B cell (primary cell): ENCODE results near the gene TOP3B. TPM values are rescaled to one million over a fixed set of nuclear protein-coding genes. Genes with fewer than 3 reads are reported as not detected.

Experiments
- ATAC-seq: fragments of 200-7000 bp; cut with Tn5 transposase; one replicate; pipeline ENCODE4 v1.10.0; 2021; ENCODE audit warnings: low read depth, mild to moderate bottlenecking, moderate number of reproducible peaks, moderate library complexity
- CTCF ChIA-PET: fragments of 350-600 bp; sonication (Branson Sonifier 250); formaldehyde crosslinking; loops from one replicate; lab custom pipeline; 2021; ENCODE audit warnings: antibody characterized with exemption, inconsistent platforms; lab: Charles Lee
- POLR2A ChIA-PET: fragments of 350-600 bp; sonication (Branson Sonifier 250); formaldehyde crosslinking; loops from one replicate; lab custom pipeline; 2021; ENCODE audit warnings: antibody characterized with exemption; lab: Charles Lee
- DNase-seq: peaks from one replicate; pipeline ENCODE4 v3.0.0; 2013
- H2AFZ ChIP-seq: 2 replicates; pipeline ENCODE4 v1.6.1; 2012; ENCODE audit warnings: mild to moderate bottlenecking, low read depth, low read length; ENCODE audit not compliant: insufficient read depth, poor library complexity, severe bottlenecking
- H3K27ac ChIP-seq, 2 donors: 1 replicate in 1 of 2; 2 replicates in 1 of 2; pipeline ENCODE4 v1.5.1; 2012 to 2013; ENCODE audit warnings: low read length in 2 of 2, mild to moderate bottlenecking in 2 of 2, moderate library complexity in 1 of 2
- H3K27me3 ChIP-seq, 4 experiments: fragments of 200-600 bp in 1 of 4; sonication (generic) in 1 of 4; replicated peaks in 1 of 4; 1 replicate in 2 of 4; 2 replicates in 2 of 4; pipeline versions ENCODE4 v1.6.1 to v1.7.0; 2013 to 2016; ENCODE audit warnings: low read length in 3 of 4, mild to moderate bottlenecking in 2 of 4, mixed read lengths in 1 of 4, moderate library complexity in 1 of 4; ENCODE audit not compliant: insufficient read depth in 4 of 4, control insufficient read depth in 3 of 4; ENCODE audit errors: control extremely low read depth in 1 of 4
- H3K36me3 ChIP-seq, 2 experiments: replicated peaks in 1 of 2; 1 replicate in 1 of 2; 2 replicates in 1 of 2; pipeline versions ENCODE4 v1.6.1 to v1.7.1; 2013; ENCODE audit warnings: low read length in 1 of 2; ENCODE audit not compliant: insufficient read depth in 2 of 2, control insufficient read depth in 1 of 2; ENCODE audit errors: control extremely low read depth in 1 of 2, extremely low read depth in 1 of 2
- H3K4me1 ChIP-seq, 2 donors: fragments of 200-600 bp in 1 of 2; sonication (generic) in 1 of 2; 1 replicate in 1 of 2; 2 replicates in 1 of 2; pipeline versions ENCODE4 v1.5.1 to v1.6.1; 2013 to 2017; ENCODE audit warnings: low read length in 2 of 2; ENCODE audit not compliant: control insufficient read depth in 2 of 2, insufficient read depth in 2 of 2
- H3K4me2 ChIP-seq: replicated peaks from 2 replicates; pipeline ENCODE3; 2012; ENCODE audit warnings: mild to moderate bottlenecking, low read depth, low read length; ENCODE audit not compliant: poor library complexity, severe bottlenecking
- H3K4me3 ChIP-seq, 5 experiments: fragments of 200-600 bp in 1 of 5; sonication (generic) in 1 of 5; 1 replicate in 3 of 5; 2 replicates in 2 of 5; pipeline versions ENCODE4 v1.5.1 to v1.7.0; 2011 to 2016; ENCODE audit warnings: low read length in 4 of 5, mild to moderate bottlenecking in 4 of 5, low read depth in 2 of 5, control low read depth in 1 of 5, moderate library complexity in 1 of 5; ENCODE audit not compliant: insufficient read depth in 1 of 5; ENCODE audit errors: control extremely low read depth in 1 of 5, extremely low read depth in 1 of 5
- H3K79me2 ChIP-seq: fragments of 200-600 bp; sonication (generic); one replicate; pipeline ENCODE4 v1.6.0; 2016; ENCODE audit warnings: low read length; ENCODE audit not compliant: control insufficient read depth, insufficient read depth
- H3K9ac ChIP-seq: fragments of 200-600 bp; sonication (generic); 2 replicates; pipeline ENCODE4 v1.6.1; 2017; ENCODE audit warnings: mild to moderate bottlenecking, low read length, moderate library complexity
- H3K9me3 ChIP-seq, 3 donors: one replicate each; pipeline versions ENCODE4 v1.6.1 to v1.7.1; 2013; ENCODE audit warnings: low read length in 2 of 3; ENCODE audit not compliant: control insufficient read depth in 2 of 3, insufficient read depth in 1 of 3; ENCODE audit errors: control extremely low read depth in 1 of 3
- H4K20me1 ChIP-seq: 2 replicates; pipeline ENCODE4 v1.6.0; 2012; ENCODE audit warnings: mild to moderate bottlenecking, low read length; ENCODE audit not compliant: insufficient read depth, control insufficient read depth, poor library complexity, severe bottlenecking
- H3K27ac Mint-ChIP-seq: one replicate; pipeline ENCODE4 v1.8.0; 2021; ENCODE audit warnings: mixed read lengths
- H3K27me3 Mint-ChIP-seq: one replicate; pipeline ENCODE4 v1.8.0; 2021; ENCODE audit warnings: mixed read lengths
- H3K4me1 Mint-ChIP-seq: one replicate; pipeline ENCODE4 v1.8.0; 2021; ENCODE audit warnings: mixed read lengths
- H3K4me3 Mint-ChIP-seq: one replicate; pipeline ENCODE4 v1.8.0; 2021; ENCODE audit warnings: mixed read lengths
- H3K9me3 Mint-ChIP-seq: one replicate; pipeline ENCODE4 v1.8.0; 2022; ENCODE audit warnings: mixed read lengths; ENCODE audit not compliant: insufficient read depth
- CTCF ChIP-seq: fragments of 200-600 bp; IDR thresholded peaks from one replicate; pipeline ENCODE4 v1.8.0; 2022; ENCODE audit warnings: antibody characterized with exemption, mild to moderate bottlenecking
- EZH2 ChIP-seq: IDR thresholded peaks from 2 replicates; pipeline ENCODE4 v1.6.1; 2012; ENCODE audit warnings: borderline replicate concordance, low read depth, mild to moderate bottlenecking, moderate library complexity, low read length; ENCODE audit not compliant: insufficient read depth, poor library complexity, severe bottlenecking
- WGBS: methylation state at CpG from one replicate; pipeline ENCODE4 v1.1.5; 2013; ENCODE audit warnings: missing lambda C conversion rate; ENCODE audit not compliant: insufficient coverage; 5-methylcytosine and 5-hydroxymethylcytosine counted together
- intact Hi-C: fragments of 100-400 bp; cut with micrococcal nuclease; formaldehyde crosslinking; loops from one replicate; pipeline ENCODE4 v1.10.0; 2022
- polyA plus RNA-seq: library from polyadenylated mRNA; depleted of rRNA; stranded (reverse); fragments of >200 nt; gene quantifications from 2 replicates; pipeline ENCODE4 v1.2.3, GENCODE V29; 2012
- total RNA-seq, 2 donors: library from RNA; stranded (reverse); fragments of 120-200 nt in 1 of 2; gene quantifications; 1 replicate in 1 of 2; 2 replicates in 1 of 2; pipeline versions ENCODE4 v1.2.3 to v1.2.4, GENCODE V29; 2013 to 2022

Gene TOP3B
- total and polyA plus RNA-seq, 2 donors (not counting 1 experiment from before 2014, with no cell fraction given) = 77.1 to 105 TPM

GRCh38 chr22:21960200-21961126 is 22.1 kb downstream of the TOP3B start:
- no peaks in the 10 kb centered on the region for H3K9me3 ChIP-seq
- Mint-ChIP-seq H3K27ac (no peak overlapping the region), H3K4me1 (no peaks in the 10 kb centered on the region), H3K9me3 (no peaks in the 10 kb centered on the region), H3K4me3 (no peak overlapping the region), H3K27me3 (no peaks in the 10 kb centered on the region)
- peaks cover 0 to 56% of the 10 kb centered on the region in 2 experiments for H3K36me3 ChIP-seq
- H3K27ac ChIP-seq = no peak overlapping the region
- H3K4me2 ChIP-seq = no peak overlapping the region
- no peaks in the 10 kb centered on the region for H4K20me1 ChIP-seq
- ChIA-PET CTCF (no interaction called here), POLR2A (no interaction called here)
- no peaks in the 10 kb centered on the region for H3K79me2 ChIP-seq
- 94% methylated on average over 23 of the region's 24 CpGs for WGBS
- H2AFZ ChIP-seq = no peak overlapping the region
- ATAC-seq (no peak), DNase-seq (no peak)
- no peak for TF ChIP-seq EZH2
- no peak for TF ChIP-seq CTCF
- intact Hi-C loops = no loop called here
- no peak overlapping the region for H3K4me3 ChIP-seq
- no peaks in the 10 kb centered on the region for H3K27me3 ChIP-seq
- no peaks in the 10 kb centered on the region for H3K4me1 ChIP-seq
- H3K9ac ChIP-seq = no peak overlapping the region
